Measurements from ENCODE around the gene CNR2.

Gene CNR2

GRCh38 chr1:23930861-23931490, 17.8 kb upstream of the CNR2 start:
- FAIRE-seq: peak; percentile 64
- DNase-seq (ENCODE audit: insufficient read length): no peak
- TF ChIP-seq POLR2A (IDR thresholded peaks at IDR 0.05; ENCODE audit: low read depth, low read length) (no peak), TAF1 (IDR thresholded peaks at IDR 0.05; ENCODE audit: borderline replicate concordance, low read depth, low read length) (no peak), POLR2AphosphoS5 (IDR thresholded peaks at IDR 0.05; ENCODE audit: low read depth, low read length) (no peak)

GRCh38 chr1:23930270-23930669, 17.1 kb upstream of the CNR2 start:
- no peak for TF ChIP-seq POLR2A (IDR thresholded peaks at IDR 0.05; ENCODE audit: low read depth, low read length)
- TF ChIP-seq TAF1 (IDR thresholded peaks at IDR 0.05; ENCODE audit: borderline replicate concordance, low read depth, low read length): no peak
- no peak for TF ChIP-seq POLR2AphosphoS5 (IDR thresholded peaks at IDR 0.05; ENCODE audit: low read depth, low read length)
- DNase-seq (ENCODE audit: insufficient read length): no peak
- no peak for FAIRE-seq

DNA sequence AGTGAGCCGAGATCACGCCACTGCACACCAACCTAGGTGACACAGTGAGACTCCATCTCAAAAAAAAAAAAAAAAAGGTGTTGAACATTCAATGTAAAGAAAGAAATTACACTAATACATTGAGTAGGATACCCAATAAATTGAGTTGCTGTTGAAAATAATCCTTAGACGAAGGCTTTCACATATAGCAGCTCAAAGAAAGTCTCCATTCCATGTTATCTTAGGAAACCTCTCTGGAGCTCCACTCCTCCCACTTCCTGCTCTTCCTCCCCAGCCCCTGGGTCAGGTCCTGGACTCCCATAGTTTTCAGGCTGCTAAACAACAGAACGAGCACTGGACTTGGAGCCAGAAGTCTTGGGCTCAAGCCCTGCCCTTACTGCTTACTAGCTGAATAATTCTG, 15.6 kb upstream of the CNR2 start:
- TF ChIP-seq TAF1 (IDR thresholded peaks at IDR 0.05; ENCODE audit: borderline replicate concordance, low read depth, low read length): no peak
- no peak for TF ChIP-seq POLR2AphosphoS5 (IDR thresholded peaks at IDR 0.05; ENCODE audit: low read depth, low read length)
- TF ChIP-seq POLR2A (IDR thresholded peaks at IDR 0.05; ENCODE audit: low read depth, low read length): no peak
- no peak for DNase-seq (ENCODE audit: insufficient read length)
- FAIRE-seq: no peak

DNA sequence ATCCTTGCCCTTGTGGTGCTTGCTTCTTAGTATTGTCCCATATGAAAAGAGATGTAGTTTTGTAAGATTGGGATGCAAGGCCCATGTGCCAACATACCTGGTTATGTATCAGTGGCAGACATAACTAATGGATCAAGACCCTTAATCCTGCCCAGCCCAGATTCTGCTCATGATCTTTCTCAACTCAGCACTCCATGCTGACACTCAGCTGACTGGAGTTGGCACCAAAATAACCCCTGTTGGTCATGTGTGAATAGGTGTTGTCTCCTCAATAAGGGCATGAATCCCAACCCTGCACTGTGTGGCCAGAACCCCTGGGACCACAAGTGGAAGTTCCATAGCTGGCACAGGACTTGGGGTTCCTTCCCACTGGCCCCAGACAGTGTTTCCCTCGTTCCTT, 13.9 kb upstream of the CNR2 start:
- no peak for TF ChIP-seq POLR2AphosphoS5 (IDR thresholded peaks at IDR 0.05; ENCODE audit: low read depth, low read length)
- no peak for TF ChIP-seq POLR2A (IDR thresholded peaks at IDR 0.05; ENCODE audit: low read depth, low read length)
- TF ChIP-seq TAF1 (IDR thresholded peaks at IDR 0.05; ENCODE audit: borderline replicate concordance, low read depth, low read length): no peak
- FAIRE-seq (no peak), DNase-seq (ENCODE audit: insufficient read length) (no peak)

DNA sequence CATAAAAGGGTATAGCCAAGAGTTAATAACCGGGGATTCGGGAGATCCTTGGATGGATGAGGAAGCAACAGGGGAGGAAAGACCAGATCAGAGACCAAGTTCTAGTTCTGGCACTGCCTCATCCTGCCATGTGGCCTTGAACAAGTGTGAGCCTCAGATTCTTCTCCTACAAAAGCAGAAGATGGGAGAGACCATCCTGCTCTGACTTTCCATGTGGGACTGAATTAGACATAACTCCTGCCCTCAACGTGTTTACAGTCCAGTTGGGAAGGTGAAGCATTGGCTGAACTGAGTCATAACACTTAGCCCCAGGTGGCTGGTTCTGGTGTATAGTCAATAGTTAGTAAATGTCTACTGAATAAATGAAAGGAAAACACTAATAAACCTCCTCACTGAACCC, 12.1 kb upstream of the CNR2 start:
- DNase-seq (ENCODE audit: insufficient read length): no peak
- no peak for TF ChIP-seq TAF1 (IDR thresholded peaks at IDR 0.05; ENCODE audit: borderline replicate concordance, low read depth, low read length)
- no peak for TF ChIP-seq POLR2A (IDR thresholded peaks at IDR 0.05; ENCODE audit: low read depth, low read length)
- TF ChIP-seq POLR2AphosphoS5 (IDR thresholded peaks at IDR 0.05; ENCODE audit: low read depth, low read length): no peak
- FAIRE-seq: peak; percentile 21

GRCh38 chr1:23924601-23925000, 11.4 kb upstream of the CNR2 start:
- DNase-seq (ENCODE audit: insufficient read length): no peak
- no peak for FAIRE-seq
- TF ChIP-seq POLR2A (IDR thresholded peaks at IDR 0.05; ENCODE audit: low read depth, low read length) (no peak), TAF1 (IDR thresholded peaks at IDR 0.05; ENCODE audit: borderline replicate concordance, low read depth, low read length) (no peak), POLR2AphosphoS5 (IDR thresholded peaks at IDR 0.05; ENCODE audit: low read depth, low read length) (no peak)

GRCh38 chr1:23923592-23924499, 10.7 kb upstream of the CNR2 start:
- TF ChIP-seq TAF1 (IDR thresholded peaks at IDR 0.05; ENCODE audit: borderline replicate concordance, low read depth, low read length) (no peak), POLR2AphosphoS5 (IDR thresholded peaks at IDR 0.05; ENCODE audit: low read depth, low read length) (no peak), POLR2A (IDR thresholded peaks at IDR 0.05; ENCODE audit: low read depth, low read length) (no peak)

DNA sequence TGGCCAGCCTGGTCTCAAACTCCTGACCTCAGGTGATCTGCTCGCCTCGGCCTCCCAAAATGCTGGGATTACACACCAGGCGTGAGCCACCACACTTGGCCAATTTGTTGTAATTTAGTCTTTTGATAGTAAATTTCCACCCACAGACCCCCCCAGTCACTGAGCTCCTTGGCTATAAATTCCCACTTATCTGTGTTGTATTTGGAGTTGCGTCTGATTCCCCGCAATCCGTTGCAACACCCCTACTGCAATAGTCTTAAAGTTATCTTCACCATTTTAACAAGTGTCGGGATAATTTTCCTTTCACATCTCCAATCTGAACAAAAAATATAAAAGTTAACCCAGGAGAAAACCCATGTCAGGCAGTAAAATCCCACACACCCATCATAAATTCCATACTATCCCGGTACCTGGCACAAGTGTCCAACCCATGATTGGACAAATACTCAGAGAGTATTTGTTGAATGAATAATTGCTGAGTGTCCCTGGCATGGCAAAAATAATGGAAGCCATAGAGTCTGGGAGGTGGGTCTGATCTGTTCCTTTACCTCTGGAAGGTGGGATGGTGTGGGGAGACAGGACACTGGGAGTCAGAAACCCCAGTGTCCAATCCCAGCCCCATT, 9.3 kb upstream of the CNR2 start:
- FAIRE-seq: no peak
- no peak for DNase-seq (ENCODE audit: insufficient read length)
- TF ChIP-seq POLR2A (IDR thresholded peaks at IDR 0.05; ENCODE audit: low read depth, low read length) (no peak), TAF1 (IDR thresholded peaks at IDR 0.05; ENCODE audit: borderline replicate concordance, low read depth, low read length) (no peak), POLR2AphosphoS5 (IDR thresholded peaks at IDR 0.05; ENCODE audit: low read depth, low read length) (no peak)

More at GRCh38 chr1:23923592-23924499, 10.7 kb upstream of the CNR2 start:
- FAIRE-seq (no peak), DNase-seq (ENCODE audit: insufficient read length) (no peak)

DNA sequence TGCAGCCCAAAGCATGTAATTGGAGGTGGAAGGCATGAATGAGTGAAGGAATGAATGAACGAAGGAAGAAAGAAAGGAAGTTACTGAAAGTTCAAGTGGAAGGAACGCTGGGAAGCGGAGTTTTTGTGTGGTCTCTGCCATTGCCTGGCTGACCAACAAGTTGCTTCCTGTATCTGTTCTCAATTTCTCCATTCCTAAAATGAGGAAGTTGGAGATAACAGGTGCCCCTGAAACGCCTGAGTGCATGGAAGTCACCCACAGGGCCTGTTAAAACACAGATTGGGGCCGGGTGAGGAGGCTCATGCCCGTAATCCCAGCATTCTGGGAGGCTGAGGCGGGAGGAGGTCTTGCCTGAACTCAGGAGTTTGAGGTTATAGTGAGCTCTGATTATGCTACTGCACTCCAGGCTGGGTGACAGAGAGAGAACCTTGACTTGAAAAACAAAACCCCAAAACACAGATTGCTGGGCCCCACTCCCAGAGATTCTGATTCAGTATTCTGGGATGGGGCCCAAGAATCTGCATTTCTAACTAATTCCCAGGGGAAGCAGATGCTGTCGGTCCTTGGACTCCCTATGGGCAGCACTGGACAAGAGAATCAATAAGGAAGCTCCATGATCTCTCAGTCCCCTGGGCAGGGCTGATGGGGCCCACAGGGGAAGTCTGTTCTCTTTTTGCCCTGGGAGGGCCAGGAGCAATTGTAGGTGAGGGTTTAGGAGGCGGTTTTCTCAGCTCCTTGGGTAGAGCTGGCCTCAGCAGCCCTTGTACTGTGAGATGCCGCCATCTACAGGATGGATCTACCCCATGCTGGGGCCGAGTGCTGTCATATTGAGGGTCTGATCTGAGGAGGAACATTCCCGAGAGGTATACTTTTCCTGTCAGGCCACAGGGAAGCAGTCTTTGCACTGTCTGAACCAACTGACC, 3.3 kb upstream of the CNR2 start:
- TF ChIP-seq POLR2AphosphoS5 (IDR thresholded peaks at IDR 0.05; ENCODE audit: low read depth, low read length): no peak
- TF ChIP-seq TAF1 (IDR thresholded peaks at IDR 0.05; ENCODE audit: borderline replicate concordance, low read depth, low read length): no peak
- TF ChIP-seq POLR2A (IDR thresholded peaks at IDR 0.05; ENCODE audit: low read depth, low read length): no peak
- DNase-seq (ENCODE audit: insufficient read length): peak; percentile 66

DNA sequence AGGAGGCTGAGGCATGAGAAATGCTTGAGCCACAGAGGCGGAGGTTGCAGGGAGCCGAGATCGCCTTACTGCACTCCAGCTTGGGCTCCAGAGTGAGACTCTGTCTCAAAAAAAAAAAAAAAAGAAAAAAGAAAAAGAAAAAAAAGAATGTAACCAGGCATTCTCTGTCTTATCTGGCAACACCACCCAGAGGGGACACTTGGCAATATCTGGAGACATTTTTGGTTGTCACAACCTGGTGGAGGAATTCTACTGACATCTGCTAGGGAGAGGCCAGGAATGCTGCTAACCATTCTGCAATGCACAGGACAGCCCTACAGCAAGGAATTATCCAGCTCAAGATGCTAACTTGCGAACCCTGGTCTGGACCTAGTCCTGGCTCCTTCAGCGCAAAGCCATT, 2.3 kb upstream of the CNR2 start:
- no peak for TF ChIP-seq TAF1 (IDR thresholded peaks at IDR 0.05; ENCODE audit: borderline replicate concordance, low read depth, low read length)
- DNase-seq (ENCODE audit: insufficient read length) (no peak), FAIRE-seq (no peak)

More for the DNA sequence above, 3.3 kb upstream of the CNR2 start:
- FAIRE-seq: peak; percentile 95

GRCh38 chr1:23914921-23915320, 1.8 kb upstream of the CNR2 start:
- no peak for DNase-seq (ENCODE audit: insufficient read length)
- no peak for FAIRE-seq
- TF ChIP-seq POLR2AphosphoS5 (IDR thresholded peaks at IDR 0.05; ENCODE audit: low read depth, low read length): no peak
- TF ChIP-seq TAF1 (IDR thresholded peaks at IDR 0.05; ENCODE audit: borderline replicate concordance, low read depth, low read length): no peak
- TF ChIP-seq POLR2A (IDR thresholded peaks at IDR 0.05; ENCODE audit: low read depth, low read length): no peak
